ENCODE measurements around the gene ARGFX. TPM values are rescaled to one million over a fixed set of nuclear protein-coding genes. Genes with fewer than 3 reads are reported as not detected.
A peak's percentile ranks its signal among the peaks of the same experiment; 100 is the strongest.

Gene ARGFX
- total and polyA plus RNA-seq, 9 of the 15 experiments (the other 6 are each of a cell fraction or from before 2014, with no cell fraction given) = not detected

GRCh38 chr3:121574449-121574848 is 6.7 kb downstream of the ARGFX start (continued):
- TF ChIP-seq, protein P1, sequence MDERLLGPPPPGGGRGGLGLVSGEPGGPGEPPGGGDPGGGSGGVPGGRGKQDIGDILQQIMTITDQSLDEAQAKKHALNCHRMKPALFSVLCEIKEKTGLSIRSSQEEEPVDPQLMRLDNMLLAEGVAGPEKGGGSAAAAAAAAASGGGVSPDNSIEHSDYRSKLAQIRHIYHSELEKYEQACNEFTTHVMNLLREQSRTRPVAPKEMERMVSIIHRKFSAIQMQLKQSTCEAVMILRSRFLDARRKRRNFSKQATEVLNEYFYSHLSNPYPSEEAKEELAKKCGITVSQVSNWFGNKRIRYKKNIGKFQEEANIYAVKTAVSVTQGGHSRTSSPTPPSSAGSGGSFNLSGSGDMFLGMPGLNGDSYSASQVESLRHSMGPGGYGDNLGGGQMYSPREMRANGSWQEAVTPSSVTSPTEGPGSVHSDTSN (CRISPR knock-in tag; IDR thresholded peaks at IDR 0.05; ENCODE audit: low read depth) = no peak
- TF ChIP-seq, protein P1 (tag; conservative IDR thresholded peaks at IDR 0.05; ENCODE audit: low read depth) = peak; percentile 70
- TF ChIP-seq CBFA2T3 (IDR thresholded peaks at IDR 0.05) (peak; percentile 81), NCOR1 (IDR thresholded peaks at IDR 0.05) (peak; percentile 30; the same call in 1 of the 2 replicates), ZNF717 (CRISPR knock-in tag; IDR thresholded peaks at IDR 0.05) (no peak), ATF7 (IDR thresholded peaks at IDR 0.05) (0 out of 2 replicates have a peak, but pooled peaks have one; percentile 26), ZNF444 (CRISPR knock-in tag; IDR thresholded peaks at IDR 0.05) (no peak), ARHGAP35 (IDR thresholded peaks at IDR 0.05; ENCODE audit: partially characterized antibody) (no peak), CBFA2T2 (conservative IDR thresholded peaks at IDR 0.05) (peak; percentile 63), HDAC3 (IDR thresholded peaks at IDR 0.05; ENCODE audit: borderline replicate concordance, partially characterized antibody) (no peak), GATAD2B (IDR thresholded peaks at IDR 0.05; ENCODE audit: borderline replicate concordance) (0 out of 2 replicates have a peak, but pooled peaks have one; percentile 14), EP300 (IDR thresholded peaks at IDR 0.05; ENCODE audit: low read length) (peak; percentile 71), ARID3B (CRISPR knock-in tag; IDR thresholded peaks at IDR 0.05; ENCODE audit: borderline replicate concordance) (no peak), BRD9 (IDR thresholded peaks at IDR 0.05; ENCODE audit: low read depth, partially characterized antibody) (no peak), BCOR (IDR thresholded peaks at IDR 0.05) (no peak), TEAD4 (IDR thresholded peaks at IDR 0.05; ENCODE audit: low read length) (peak; percentile 60), TEAD4 (CRISPR knock-in tag; IDR thresholded peaks at IDR 0.05; ENCODE audit: borderline replicate concordance) (no peak), ZZZ3 (IDR thresholded peaks at IDR 0.05) (no peak), GATA2 (CRISPR knock-in tag; IDR thresholded peaks at IDR 0.05) (0 out of 2 replicates have a peak, but pooled peaks have one; percentile 24), ZNF431 (CRISPR knock-in tag; IDR thresholded peaks at IDR 0.05) (no peak), ZC3H8 (IDR thresholded peaks at IDR 0.05) (no peak), MAFF (IDR thresholded peaks at IDR 0.05; ENCODE audit: low read length) (peak; percentile 86)
- TF ChIP-seq, protein P2, sequence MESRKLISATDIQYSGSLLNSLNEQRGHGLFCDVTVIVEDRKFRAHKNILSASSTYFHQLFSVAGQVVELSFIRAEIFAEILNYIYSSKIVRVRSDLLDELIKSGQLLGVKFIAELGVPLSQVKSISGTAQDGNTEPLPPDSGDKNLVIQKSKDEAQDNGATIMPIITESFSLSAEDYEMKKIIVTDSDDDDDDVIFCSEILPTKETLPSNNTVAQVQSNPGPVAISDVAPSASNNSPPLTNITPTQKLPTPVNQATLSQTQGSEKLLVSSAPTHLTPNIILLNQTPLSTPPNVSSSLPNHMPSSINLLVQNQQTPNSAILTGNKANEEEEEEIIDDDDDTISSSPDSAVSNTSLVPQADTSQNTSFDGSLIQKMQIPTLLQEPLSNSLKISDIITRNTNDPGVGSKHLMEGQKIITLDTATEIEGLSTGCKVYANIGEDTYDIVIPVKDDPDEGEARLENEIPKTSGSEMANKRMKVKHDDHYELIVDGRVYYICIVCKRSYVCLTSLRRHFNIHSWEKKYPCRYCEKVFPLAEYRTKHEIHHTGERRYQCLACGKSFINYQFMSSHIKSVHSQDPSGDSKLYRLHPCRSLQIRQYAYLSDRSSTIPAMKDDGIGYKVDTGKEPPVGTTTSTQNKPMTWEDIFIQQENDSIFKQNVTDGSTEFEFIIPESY (CRISPR knock-in tag; IDR thresholded peaks at IDR 0.05) = no peak
- TF ChIP-seq, protein P3, sequence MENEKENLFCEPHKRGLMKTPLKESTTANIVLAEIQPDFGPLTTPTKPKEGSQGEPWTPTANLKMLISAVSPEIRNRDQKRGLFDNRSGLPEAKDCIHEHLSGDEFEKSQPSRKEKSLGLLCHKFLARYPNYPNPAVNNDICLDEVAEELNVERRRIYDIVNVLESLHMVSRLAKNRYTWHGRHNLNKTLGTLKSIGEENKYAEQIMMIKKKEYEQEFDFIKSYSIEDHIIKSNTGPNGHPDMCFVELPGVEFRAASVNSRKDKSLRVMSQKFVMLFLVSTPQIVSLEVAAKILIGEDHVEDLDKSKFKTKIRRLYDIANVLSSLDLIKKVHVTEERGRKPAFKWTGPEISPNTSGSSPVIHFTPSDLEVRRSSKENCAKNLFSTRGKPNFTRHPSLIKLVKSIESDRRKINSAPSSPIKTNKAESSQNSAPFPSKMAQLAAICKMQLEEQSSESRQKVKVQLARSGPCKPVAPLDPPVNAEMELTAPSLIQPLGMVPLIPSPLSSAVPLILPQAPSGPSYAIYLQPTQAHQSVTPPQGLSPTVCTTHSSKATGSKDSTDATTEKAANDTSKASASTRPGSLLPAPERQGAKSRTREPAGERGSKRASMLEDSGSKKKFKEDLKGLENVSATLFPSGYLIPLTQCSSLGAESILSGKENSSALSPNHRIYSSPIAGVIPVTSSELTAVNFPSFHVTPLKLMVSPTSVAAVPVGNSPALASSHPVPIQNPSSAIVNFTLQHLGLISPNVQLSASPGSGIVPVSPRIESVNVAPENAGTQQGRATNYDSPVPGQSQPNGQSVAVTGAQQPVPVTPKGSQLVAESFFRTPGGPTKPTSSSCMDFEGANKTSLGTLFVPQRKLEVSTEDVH (IDR thresholded peaks at IDR 0.05; ENCODE audit: low read depth, partially characterized antibody) = no peak

Measured in K562 (cell line).